HCT116 (cell line): Measurements from ENCODE around the gene ARMH3. TPM values are rescaled to one million over a fixed set of nuclear protein-coding genes. Genes with fewer than 3 reads are reported as not detected.

ENCODE experiments used
- ATAC-seq: fragments of 200-7000 bp; cut with Tn5 transposase; 2 replicates; pipeline ENCODE4 v1.9.1; 2020; ENCODE audit warnings: mild to moderate bottlenecking, moderate library complexity
- BruUV-seq: library from RNA; stranded (reverse); fragments of 400-500 nt; replicated peaks from 2 replicates; lab custom pipeline; 2021; lab: Mats Ljungman, UMichigan
- CTCF ChIA-PET: fragments of 300-600 bp; sonication (Branson Sonifier 250); formaldehyde crosslinking; loops from one replicate; lab custom pipeline; 2021; ENCODE audit warnings: antibody characterized with exemption; lab: Charles Lee
- POLR2A ChIA-PET: fragments of 300-600, 350-600 bp; sonication (Branson Sonifier 250); formaldehyde crosslinking; loops from one replicate; lab custom pipeline; 2021; ENCODE audit warnings: antibody characterized with exemption; lab: Charles Lee
- RAD21 ChIA-PET, 2 experiments: fragments of 300-600 bp; sonication (Branson Sonifier 250); formaldehyde crosslinking; loops; one replicate each; lab custom pipeline; 2023; ENCODE audit warnings: low total read pairs in 2 of 2; ENCODE audit not compliant: uncharacterized antibody in 2 of 2, unreplicated experiment in 2 of 2, low non-redundant PET in 1 of 2; lab: Charles Lee
- DNase-seq: peaks from one replicate; pipeline ENCODE4 v3.0.0-alpha.2; 2010; ENCODE audit warnings: low read depth, low spot score
- H2AFZ ChIP-seq: fragments of 200-600 bp; shearing (Covaris generic), sonication (generic); 2 replicates; pipeline ENCODE4 v1.6.1; 2017; ENCODE audit warnings: low read depth, mixed run types, mixed read lengths, antibody characterized with exemption, low read length; ENCODE audit not compliant: poor library complexity, severe bottlenecking
- H3K27ac ChIP-seq: 2 replicates; pipeline ENCODE4 v1.5.1; 2012; ENCODE audit warnings: low read depth, low read length
- H3K27me3 ChIP-seq: fragments of 200-600 bp; sonication (generic); 2 replicates; pipeline ENCODE4 v1.6.1; 2016; ENCODE audit warnings: mixed run types, low read length, mixed read lengths; ENCODE audit not compliant: insufficient read depth
- H3K36me3 ChIP-seq, 2 experiments: fragments of 200-500 bp in 1 of 2; fragments of 200-600 bp in 1 of 2; sonication (Bioruptor generic) in 1 of 2; sonication (generic) in 1 of 2; 2 replicates each; pipeline versions ENCODE4 v1.5.1 to v1.6.1; 2014 to 2016; ENCODE audit warnings: low read length in 2 of 2, inconsistent platforms in 1 of 2, mixed read lengths in 1 of 2, mixed run types in 1 of 2; ENCODE audit not compliant: insufficient read depth in 2 of 2, control insufficient read depth in 1 of 2
- H3K4me1 ChIP-seq, 2 experiments: fragments of 200-600 bp in 1 of 2; sonication (generic) in 1 of 2; 2 replicates each; pipeline versions ENCODE4 v1.5.1 to v1.6.1; 2012 to 2017; ENCODE audit warnings: low read length in 2 of 2, inconsistent platforms in 1 of 2, mild to moderate bottlenecking in 1 of 2, mixed read lengths in 1 of 2, mixed run types in 1 of 2, moderate library complexity in 1 of 2; ENCODE audit not compliant: insufficient read depth in 2 of 2, control insufficient read depth in 1 of 2
- H3K4me2 ChIP-seq: fragments of 200-600 bp; sonication (generic); 2 replicates; pipeline ENCODE4 v1.6.1; 2017; ENCODE audit warnings: mixed run types, low read length, mixed read lengths
- H3K4me3 ChIP-seq, 2 experiments: fragments of 200-600 bp in 1 of 2; sonication (generic) in 1 of 2; replicated peaks in 1 of 2; 2 replicates each; pipeline ENCODE4 v1.5.1; 2011 to 2016; ENCODE audit warnings: low read length in 2 of 2, control low read depth in 1 of 2, low read depth in 1 of 2, mild to moderate bottlenecking in 1 of 2, mixed read lengths in 1 of 2, mixed run types in 1 of 2
- H3K79me2 ChIP-seq: fragments of 200-600 bp; sonication (generic); 2 replicates; pipeline ENCODE4 v1.6.1; 2017; ENCODE audit warnings: mild to moderate bottlenecking, mixed run types, low read length, moderate library complexity, mixed read lengths; ENCODE audit not compliant: insufficient read depth
- H3K9ac ChIP-seq: fragments of 200-600 bp; sonication (generic); 2 replicates; pipeline ENCODE4 v1.6.1; 2016; ENCODE audit warnings: low read length, mixed read lengths
- H3K9me2 ChIP-seq: fragments of 200-600 bp; sonication (generic), shearing (Covaris generic); 2 replicates; pipeline ENCODE4 v1.6.1; 2017; ENCODE audit warnings: mixed run types, mild to moderate bottlenecking, moderate library complexity; ENCODE audit not compliant: insufficient read depth
- H3K9me3 ChIP-seq, 2 experiments: fragments of 200-500 bp in 1 of 2; fragments of 200-600 bp in 1 of 2; sonication (Bioruptor generic) in 1 of 2; sonication (generic) in 1 of 2; 2 replicates each; pipeline ENCODE4 v1.6.1; 2014 to 2017; ENCODE audit warnings: low read length in 2 of 2, mixed read lengths in 2 of 2, inconsistent platforms in 1 of 2, low read depth in 1 of 2, mild to moderate bottlenecking in 1 of 2, mixed run types in 1 of 2, moderate library complexity in 1 of 2; ENCODE audit not compliant: control insufficient read depth in 1 of 2, insufficient read depth in 1 of 2
- H4K20me1 ChIP-seq: fragments of 200-600 bp; sonication (generic), shearing (Covaris generic); 2 replicates; pipeline ENCODE4 v1.6.1; 2017; ENCODE audit warnings: mixed run types, mild to moderate bottlenecking, moderate library complexity; ENCODE audit not compliant: insufficient read depth
- ELF1 ChIP-seq: IDR thresholded peaks from 2 replicates; pipeline ENCODE4 v1.6.1; 2012; ENCODE audit warnings: low read depth, borderline replicate concordance
- EZH2phosphoT487 ChIP-seq: fragments of 200-600 bp; IDR thresholded peaks from 2 replicates; pipeline ENCODE4 v1.6.1; 2018; ENCODE audit warnings: antibody characterized with exemption, borderline replicate concordance
- FOSL1 ChIP-seq: IDR thresholded peaks from 2 replicates; pipeline ENCODE4 v1.6.1; 2012; ENCODE audit warnings: low read depth
- POLR2A ChIP-seq: IDR thresholded peaks from 2 replicates; pipeline ENCODE4 v1.7.0; 2011; ENCODE audit warnings: borderline replicate concordance; ENCODE audit not compliant: insufficient read depth, insufficient read length; ENCODE audit errors: extremely low read depth
- POLR2AphosphoS5 ChIP-seq: IDR thresholded peaks from 2 replicates; pipeline ENCODE4 v1.6.1; 2011; ENCODE audit warnings: mild to moderate bottlenecking, low read depth, low read length, moderate library complexity
- RAD21 ChIP-seq: IDR thresholded peaks from 2 replicates; pipeline ENCODE4 v1.6.1; 2012; ENCODE audit warnings: low read depth, mild to moderate bottlenecking
- SIN3A ChIP-seq: IDR thresholded peaks from 2 replicates; pipeline ENCODE4 v1.6.1; 2012; ENCODE audit warnings: low read depth
- SRF ChIP-seq: IDR thresholded peaks from 2 replicates; pipeline ENCODE4 v1.6.1; 2012; ENCODE audit warnings: low read depth
- YY1 ChIP-seq: IDR thresholded peaks from 2 replicates; pipeline ENCODE4 v1.6.1; 2011; ENCODE audit warnings: low read length, low read depth, moderate library complexity, mild to moderate bottlenecking; ENCODE audit not compliant: insufficient replicate concordance; ENCODE audit errors: extremely low read depth
- intact Hi-C: fragments of 100-400 bp; cut with micrococcal nuclease; formaldehyde crosslinking; loops from 2 replicates; pipeline ENCODE4 v1.10.0; 2022
- total RNA-seq: library from RNA; stranded (reverse); gene quantifications from one replicate; pipeline ENCODE4 v1.2.1, GENCODE V29; 2021; ENCODE audit not compliant: unreplicated experiment
- TF ChIP-seq, protein P1 (sequence below): IDR thresholded peaks from 2 replicates; pipeline ENCODE4 v1.6.1; 2012; ENCODE audit warnings: low read depth
- TF ChIP-seq, protein P2 (sequence below): IDR thresholded peaks from 2 replicates; pipeline ENCODE4 v1.6.1; 2012
- TF ChIP-seq, protein P3 (sequence below): IDR thresholded peaks from 2 replicates; pipeline ENCODE4 v1.6.1; 2011; ENCODE audit warnings: mild to moderate bottlenecking, low read length, moderate library complexity; ENCODE audit not compliant: insufficient replicate concordance; ENCODE audit errors: extremely low read depth
- TF ChIP-seq, protein P4 (sequence below), 3 experiments: fragments of 200-600 bp in 1 of 3; sonication (generic) in 1 of 3; IDR thresholded peaks in 2 of 3; conservative IDR thresholded peaks in 1 of 3; 2 replicates each; pipeline ENCODE4 v1.5.1; 2012 to 2017; ENCODE audit warnings: low read depth in 2 of 3, low read length in 2 of 3, antibody characterized with exemption in 1 of 3, borderline replicate concordance in 1 of 3, control low read depth in 1 of 3, mild to moderate bottlenecking in 1 of 3, mixed read lengths in 1 of 3, mixed run types in 1 of 3, moderate library complexity in 1 of 3; ENCODE audit not compliant: insufficient read depth in 1 of 3

Gene ARMH3
- total RNA-seq, 1 experiment from 2014 or later, result 30.4 TPM

DNA sequence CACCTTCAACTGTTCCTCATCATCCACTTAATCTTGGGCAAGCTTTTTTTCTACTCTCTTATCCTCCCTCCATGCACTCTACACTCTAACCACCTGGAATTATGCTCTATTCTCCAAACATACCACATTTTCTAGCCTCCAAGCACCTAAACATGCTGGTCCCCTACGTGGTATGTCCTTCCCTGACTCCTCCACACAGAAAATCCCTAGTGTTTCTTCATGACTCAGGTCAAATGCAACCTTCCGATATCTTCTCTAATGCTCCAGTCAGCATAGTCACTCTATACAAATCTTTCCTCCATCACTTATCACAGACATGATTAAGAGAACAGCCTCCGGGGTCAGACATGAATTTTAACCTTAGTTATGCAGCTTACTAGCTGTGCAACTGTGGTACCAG lies 68.8 kb downstream of the ARMH3 start:
- no peak for DNase-seq
- Histone ChIP-seq H3K4me1 (no peaks in the 10 kb centered on the region), H3K9me3 (no peaks in the 10 kb centered on the region), H3K9me2 (no peaks in the 10 kb centered on the region), H3K27ac (no peak overlapping the region), H3K4me3 (no peak overlapping the region), H3K36me3 (peaks cover 27 to 31% of the 10 kb centered on the region in 2 experiments), H4K20me1 (no peaks in the 10 kb centered on the region), H2AFZ (no peak overlapping the region), H3K79me2 (no peaks in the 10 kb centered on the region), H3K4me2 (no peak overlapping the region), H3K27me3 (no peaks in the 10 kb centered on the region), H3K9ac (no peak overlapping the region)
- POLR2A ChIA-PET, result no interaction called here
- CTCF ChIA-PET, result no interaction called here
- ATAC-seq, result no peak
- intact Hi-C loops, result no loop called here
- TF ChIP-seq POLR2AphosphoS5 (no peak), SRF (no peak), YY1 (no peak), SIN3A (no peak), EZH2phosphoT487 (no peak), RAD21 (no peak), FOSL1 (no peak), POLR2A (no peak), ELF1 (no peak)
- TF ChIP-seq, protein P1, sequence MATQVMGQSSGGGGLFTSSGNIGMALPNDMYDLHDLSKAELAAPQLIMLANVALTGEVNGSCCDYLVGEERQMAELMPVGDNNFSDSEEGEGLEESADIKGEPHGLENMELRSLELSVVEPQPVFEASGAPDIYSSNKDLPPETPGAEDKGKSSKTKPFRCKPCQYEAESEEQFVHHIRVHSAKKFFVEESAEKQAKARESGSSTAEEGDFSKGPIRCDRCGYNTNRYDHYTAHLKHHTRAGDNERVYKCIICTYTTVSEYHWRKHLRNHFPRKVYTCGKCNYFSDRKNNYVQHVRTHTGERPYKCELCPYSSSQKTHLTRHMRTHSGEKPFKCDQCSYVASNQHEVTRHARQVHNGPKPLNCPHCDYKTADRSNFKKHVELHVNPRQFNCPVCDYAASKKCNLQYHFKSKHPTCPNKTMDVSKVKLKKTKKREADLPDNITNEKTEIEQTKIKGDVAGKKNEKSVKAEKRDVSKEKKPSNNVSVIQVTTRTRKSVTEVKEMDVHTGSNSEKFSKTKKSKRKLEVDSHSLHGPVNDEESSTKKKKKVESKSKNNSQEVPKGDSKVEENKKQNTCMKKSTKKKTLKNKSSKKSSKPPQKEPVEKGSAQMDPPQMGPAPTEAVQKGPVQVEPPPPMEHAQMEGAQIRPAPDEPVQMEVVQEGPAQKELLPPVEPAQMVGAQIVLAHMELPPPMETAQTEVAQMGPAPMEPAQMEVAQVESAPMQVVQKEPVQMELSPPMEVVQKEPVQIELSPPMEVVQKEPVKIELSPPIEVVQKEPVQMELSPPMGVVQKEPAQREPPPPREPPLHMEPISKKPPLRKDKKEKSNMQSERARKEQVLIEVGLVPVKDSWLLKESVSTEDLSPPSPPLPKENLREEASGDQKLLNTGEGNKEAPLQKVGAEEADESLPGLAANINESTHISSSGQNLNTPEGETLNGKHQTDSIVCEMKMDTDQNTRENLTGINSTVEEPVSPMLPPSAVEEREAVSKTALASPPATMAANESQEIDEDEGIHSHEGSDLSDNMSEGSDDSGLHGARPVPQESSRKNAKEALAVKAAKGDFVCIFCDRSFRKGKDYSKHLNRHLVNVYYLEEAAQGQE, result no peak
- TF ChIP-seq, protein P2, sequence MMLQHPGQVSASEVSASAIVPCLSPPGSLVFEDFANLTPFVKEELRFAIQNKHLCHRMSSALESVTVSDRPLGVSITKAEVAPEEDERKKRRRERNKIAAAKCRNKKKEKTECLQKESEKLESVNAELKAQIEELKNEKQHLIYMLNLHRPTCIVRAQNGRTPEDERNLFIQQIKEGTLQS, result no peak
- TF ChIP-seq, protein P3, sequence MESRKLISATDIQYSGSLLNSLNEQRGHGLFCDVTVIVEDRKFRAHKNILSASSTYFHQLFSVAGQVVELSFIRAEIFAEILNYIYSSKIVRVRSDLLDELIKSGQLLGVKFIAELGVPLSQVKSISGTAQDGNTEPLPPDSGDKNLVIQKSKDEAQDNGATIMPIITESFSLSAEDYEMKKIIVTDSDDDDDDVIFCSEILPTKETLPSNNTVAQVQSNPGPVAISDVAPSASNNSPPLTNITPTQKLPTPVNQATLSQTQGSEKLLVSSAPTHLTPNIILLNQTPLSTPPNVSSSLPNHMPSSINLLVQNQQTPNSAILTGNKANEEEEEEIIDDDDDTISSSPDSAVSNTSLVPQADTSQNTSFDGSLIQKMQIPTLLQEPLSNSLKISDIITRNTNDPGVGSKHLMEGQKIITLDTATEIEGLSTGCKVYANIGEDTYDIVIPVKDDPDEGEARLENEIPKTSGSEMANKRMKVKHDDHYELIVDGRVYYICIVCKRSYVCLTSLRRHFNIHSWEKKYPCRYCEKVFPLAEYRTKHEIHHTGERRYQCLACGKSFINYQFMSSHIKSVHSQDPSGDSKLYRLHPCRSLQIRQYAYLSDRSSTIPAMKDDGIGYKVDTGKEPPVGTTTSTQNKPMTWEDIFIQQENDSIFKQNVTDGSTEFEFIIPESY, result no peak
- TF ChIP-seq, protein P4, sequence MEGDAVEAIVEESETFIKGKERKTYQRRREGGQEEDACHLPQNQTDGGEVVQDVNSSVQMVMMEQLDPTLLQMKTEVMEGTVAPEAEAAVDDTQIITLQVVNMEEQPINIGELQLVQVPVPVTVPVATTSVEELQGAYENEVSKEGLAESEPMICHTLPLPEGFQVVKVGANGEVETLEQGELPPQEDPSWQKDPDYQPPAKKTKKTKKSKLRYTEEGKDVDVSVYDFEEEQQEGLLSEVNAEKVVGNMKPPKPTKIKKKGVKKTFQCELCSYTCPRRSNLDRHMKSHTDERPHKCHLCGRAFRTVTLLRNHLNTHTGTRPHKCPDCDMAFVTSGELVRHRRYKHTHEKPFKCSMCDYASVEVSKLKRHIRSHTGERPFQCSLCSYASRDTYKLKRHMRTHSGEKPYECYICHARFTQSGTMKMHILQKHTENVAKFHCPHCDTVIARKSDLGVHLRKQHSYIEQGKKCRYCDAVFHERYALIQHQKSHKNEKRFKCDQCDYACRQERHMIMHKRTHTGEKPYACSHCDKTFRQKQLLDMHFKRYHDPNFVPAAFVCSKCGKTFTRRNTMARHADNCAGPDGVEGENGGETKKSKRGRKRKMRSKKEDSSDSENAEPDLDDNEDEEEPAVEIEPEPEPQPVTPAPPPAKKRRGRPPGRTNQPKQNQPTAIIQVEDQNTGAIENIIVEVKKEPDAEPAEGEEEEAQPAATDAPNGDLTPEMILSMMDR (IDR thresholded peaks at IDR 0.05 in 2 of 3, conservative IDR thresholded peaks at IDR 0.05 in 1 of 3; ENCODE audit: borderline replicate concordance in 1 of 3, insufficient read depth in 1 of 3, low read depth in 2 of 3, low read length in 2 of 3), result no peak
- RAD21 ChIA-PET, result no interaction called here
- no TSS peak for BruUV-seq
